NCI-H1417 treated with DMSO at 0.1 percent for 48 hours (cell line): Measurements from ENCODE around the gene CXCL5.

ENCODE experiments used
- DNase-seq: peaks from one replicate; lab custom pipeline; 2025; lab: John Stamatoyannopoulos, UW

CXCL5 gene

DNA sequence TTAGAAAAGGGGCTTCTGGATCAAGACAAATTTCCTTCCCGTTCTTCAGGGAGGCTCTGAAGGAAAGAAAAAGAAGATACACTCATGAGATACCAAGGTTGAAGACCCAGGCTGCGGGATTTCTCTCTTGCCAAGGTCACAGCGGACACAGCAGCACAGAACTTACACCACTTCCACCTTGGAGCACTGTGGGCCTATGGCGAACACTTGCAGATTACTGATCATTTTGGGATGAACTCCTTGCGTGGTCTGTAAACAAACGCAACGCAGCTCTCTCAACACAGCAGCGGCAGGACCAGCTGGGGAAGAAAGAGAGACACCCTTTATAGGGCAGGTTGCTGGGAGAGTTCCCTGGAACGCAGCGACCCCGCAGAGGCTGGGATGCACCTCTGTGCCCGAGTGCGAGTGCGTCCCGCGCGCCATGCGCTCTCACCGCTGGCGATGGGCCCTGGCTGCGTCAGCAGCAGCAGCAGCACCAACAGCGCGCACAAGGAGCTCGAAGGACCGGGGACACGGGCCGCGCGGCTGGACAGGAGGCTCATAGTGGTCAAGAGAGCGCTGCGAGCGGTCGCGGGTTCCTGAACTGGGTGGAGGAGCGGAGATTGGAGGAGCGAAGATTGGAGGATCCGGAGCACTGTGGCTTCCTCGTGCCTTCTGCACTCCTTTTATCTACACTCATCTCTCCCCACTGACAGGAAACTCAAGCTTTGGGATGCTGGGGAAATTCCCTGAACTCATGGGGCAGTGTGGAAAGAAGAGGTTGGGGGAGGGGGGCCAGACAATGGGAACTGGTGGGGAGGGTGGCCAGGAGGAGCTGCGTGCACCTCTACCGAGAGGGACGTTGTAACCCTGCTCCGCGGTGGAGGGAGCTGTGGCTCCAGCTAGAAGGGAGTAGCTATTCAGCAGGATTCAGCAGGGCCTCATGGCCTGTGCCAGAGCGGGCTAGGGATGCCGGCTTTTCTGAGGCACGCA is at the start of gene CXCL5:
TSS of gene CXCL5 (minus strand) at position 638 of the 972 bp plus-strand sequence. CDS start at position 542, 96 bp downstream.
- no peak for DNase-seq

DNA sequence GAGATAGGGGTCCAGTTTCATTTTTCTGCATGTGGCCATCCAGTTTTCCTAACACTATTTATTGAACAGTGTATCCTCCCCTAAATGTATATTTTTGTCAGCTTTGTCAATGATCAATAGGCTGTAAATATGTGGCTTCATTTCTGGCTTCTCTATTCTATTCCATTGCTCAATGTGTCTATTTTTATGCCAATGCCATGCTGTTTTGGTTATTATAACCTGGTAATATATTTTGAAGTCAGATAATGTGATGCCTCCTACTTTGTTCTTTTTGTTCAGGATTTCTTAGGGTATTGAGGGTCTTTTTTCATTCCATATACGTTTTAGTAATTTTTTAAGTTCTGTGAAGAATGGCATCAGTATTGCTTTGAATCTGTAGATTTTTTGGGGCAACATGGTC is 48.7 kb upstream of the CXCL5 start:
- DNase-seq, result no peak

DNA sequence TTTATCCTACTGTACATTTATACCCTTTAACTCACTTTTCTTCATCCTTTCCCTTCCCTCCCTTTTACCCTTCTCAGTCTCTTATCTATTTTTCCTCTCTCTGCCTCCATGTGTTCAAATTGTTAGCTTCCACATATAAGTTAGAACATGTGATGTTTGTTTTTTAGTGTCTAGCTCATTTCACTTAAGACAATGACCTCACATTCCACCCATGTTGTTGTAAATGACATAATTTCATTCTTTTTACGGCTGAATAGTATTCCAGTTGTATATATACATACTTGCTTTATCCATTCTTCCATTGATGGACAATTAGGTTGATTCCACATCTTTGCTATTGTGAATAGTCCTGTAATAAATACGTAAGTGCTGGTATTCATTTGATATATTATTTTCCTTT is 47.3 kb upstream of the CXCL5 start:
- DNase-seq, result no peak

DNA sequence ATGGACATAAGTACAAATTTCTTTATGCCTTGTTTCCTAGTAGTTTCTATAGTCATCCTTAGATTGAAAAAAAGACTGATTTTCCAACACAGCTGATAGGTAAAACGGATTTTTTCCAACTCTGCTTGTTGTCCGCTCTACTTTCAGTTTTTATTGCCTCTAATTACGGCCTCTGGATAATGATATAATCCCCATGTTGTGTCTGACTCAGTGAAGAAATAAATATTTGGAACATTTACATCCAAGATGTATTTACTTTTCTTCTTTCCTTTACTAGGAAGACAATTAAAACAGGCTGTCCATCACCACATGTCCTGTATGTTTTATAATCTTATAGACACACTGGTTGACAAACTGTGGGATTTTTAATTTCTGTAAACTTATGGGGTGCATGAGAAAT is 46.8 kb upstream of the CXCL5 start:
- DNase-seq, result no peak

DNA sequence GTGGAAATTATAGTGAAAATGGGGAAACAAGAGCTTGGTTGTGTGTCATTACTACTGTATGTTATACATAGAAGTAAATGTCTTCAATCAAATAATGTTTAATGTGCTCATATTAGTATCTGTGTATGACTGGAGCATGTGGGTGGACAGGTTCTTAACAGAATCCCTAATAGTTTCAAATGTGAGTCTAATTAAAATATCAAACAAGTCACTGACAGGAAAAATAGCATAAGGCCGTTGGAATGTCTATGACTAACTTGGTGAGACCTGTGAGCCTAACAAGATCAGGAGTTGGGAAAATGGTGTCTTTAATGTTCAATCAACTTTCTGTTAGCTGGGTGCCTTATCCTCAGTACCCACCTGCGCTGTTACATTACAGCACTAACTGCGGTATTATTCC is 46.2 kb upstream of the CXCL5 start:
- no peak for DNase-seq

DNA sequence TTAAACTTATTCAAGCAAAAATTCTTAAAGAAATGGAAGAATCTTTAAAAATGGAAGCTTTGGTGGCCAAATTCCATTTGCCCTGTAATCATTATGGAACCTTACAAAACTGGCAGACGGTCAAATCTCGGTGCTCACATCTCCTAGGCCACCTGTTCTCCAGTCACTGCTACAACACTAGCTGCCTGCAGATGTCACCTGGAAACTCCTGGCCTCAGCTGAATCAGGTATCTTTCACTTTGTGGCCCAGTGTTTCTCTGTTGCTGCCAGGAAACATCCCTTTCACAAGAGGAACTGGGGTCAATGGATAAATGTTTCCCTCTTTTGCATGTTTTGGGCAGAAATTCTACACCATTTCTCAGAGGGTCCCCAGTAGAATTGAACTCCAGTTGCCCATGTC is 44.2 kb upstream of the CXCL5 start:
- DNase-seq, result no peak

DNA sequence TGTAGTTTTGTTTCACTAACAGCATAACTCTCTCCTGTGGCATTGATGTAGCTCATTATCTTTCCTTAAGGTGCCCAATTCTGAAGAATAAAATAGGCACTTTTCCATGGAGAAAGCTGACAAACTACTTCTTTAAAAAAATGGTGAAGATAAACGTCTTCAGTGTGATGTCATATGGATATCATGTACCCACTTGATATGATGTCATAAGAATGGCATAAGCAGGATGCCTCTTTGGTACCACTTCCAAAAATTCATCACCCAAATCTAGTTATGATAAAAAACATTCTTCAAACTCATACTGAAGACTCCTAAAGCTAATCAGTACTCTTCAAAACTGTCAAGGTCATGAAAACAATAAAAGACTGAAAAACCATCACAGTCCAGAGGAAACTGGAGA is 42.9 kb upstream of the CXCL5 start:
- no peak for DNase-seq

DNA sequence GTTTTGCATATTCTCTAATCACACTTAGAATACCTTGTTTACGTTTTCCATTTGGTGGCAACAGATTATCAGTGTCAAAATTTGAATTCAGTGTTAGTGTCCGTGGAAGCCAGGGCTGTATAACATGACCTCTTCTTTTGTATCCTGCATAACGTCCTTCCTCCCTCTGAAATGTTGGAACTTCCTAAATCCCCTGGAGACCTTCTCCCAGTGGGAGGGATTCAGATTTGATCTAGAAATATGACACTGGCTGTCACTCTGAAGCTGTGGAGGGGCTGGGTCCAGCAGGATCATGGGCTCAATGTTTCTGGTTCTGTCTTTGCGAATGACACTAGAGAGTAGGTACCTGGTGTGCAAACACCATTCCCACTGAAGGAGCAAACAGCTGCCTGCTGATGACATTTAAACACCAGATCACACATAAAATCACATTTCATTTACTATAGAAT is 40.9 kb upstream of the CXCL5 start:
- no peak for DNase-seq

DNA sequence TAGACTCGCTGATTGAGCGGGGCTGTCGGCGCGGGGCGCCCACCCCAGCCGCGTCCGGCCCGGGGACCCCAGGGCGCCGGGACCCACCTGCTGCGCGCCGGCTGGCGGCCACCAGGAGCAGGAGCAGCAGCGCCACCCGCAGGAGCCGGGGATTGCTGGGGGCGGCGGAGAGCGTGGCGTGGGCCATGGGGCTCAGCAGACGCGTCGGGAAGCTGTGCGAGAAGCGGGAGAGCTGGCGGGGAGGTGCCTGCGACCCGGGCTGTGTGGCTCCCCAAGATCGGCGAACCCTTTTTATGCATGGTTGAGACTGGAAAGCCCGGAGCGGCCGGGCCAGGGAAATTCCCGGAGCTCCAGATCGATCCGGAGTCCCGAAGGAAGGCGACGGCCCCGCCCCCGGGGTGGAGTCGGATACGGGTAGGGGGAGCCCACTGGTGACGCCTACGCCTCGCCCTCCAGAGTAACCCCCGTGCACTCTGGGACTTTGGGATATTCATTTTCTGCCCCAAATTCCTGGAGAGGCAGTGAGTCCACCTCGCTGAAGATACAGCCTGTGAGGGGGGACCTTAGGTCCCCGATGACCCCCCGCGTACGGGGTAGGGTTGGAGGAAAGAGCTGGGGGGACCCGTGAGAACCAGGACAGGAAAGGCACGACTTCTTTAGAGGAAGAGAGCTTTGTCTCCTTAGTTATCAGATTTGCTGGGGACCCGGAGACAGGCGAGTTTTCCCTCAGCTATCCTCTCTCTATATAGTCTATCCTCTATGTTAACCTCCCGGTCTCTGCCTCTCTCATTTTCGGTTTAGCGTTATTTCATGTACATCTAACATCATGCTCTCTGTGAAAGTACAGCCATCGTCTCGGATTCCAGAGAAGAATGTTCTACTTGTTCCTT is 40.2 kb upstream of the CXCL5 start, which contains the start of gene CXCL3:
TSS of gene CXCL3 (minus strand) at position 265 of the 890 bp plus-strand sequence. CDS start at position 187, 78 bp downstream.
- DNase-seq, result no peak

DNA sequence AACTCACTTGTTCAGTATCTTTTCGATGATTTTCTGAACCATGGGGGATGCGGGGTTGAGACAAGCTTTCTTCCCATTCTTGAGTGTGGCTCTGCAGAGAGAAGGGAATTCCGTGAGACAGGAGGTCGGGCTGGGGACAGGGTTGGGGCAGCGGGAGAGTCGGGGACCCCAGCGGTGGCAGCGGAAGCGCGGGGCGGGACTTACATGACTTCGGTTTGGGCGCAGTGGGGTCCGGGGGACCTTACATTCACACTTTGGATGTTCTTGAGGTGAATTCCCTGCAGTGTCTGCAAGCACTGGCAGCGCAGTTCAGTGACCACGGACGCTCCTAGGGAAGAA is 39.6 kb upstream of the CXCL5 start:
- DNase-seq, result no peak

DNA sequence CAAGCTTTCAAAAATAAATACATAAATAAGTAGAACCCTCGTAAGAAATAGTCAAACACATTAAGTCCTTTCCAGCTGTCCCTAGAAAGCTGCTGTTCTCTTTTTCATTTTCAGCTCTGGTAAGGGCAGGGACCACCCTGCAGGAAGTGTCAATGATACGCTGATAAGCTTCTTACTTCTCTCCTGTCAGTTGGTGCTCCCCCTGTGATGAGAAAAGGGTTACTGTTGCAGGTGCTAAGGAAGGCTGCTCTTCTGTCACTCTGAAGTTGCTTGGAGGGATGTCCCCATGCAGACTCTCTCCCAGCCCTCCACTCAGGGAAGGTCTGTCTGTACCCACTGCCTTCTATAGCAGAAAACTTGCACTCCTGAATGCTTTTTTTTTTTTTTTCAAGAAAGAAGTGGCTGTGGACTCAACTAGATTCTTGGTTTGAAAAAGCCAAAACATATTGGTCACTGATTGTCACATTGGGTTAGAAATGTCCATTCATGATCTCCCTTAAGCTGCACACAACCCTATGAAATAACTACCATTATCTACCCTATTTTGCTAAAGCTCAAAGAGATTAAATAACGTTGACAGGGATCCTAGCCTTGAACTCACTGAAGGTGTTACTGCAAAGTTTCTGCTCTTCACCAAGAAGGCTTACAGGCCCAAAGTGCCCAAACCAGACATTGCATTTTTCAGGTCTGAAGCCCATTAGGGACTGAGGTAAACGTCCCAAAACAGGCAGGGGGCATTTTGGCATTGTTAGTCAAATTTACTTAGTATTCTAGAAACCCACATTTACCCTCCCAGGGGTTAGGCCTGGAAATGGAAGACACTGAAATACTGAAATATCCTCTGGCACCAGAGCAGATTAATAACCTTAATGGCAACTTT is 38.8 kb upstream of the CXCL5 start:
- no peak for DNase-seq

DNA sequence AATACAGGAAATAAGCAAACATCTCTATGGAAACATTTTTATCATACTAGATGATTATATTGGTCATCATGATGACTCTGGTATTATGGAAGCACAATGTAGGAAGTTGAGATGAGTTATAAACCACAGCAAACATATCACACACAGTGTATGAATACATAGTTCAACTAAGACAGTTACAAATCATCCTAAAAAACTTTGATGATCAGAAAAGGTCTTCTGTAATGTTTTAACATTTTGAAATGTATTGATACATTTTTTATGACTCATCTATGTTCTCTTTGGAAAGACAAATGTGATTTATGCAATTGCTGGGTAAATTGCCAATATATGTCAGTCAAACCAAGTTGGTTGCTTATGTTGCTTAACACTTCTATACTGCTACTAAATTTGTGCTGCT is 35.3 kb upstream of the CXCL5 start:
- DNase-seq, result no peak

DNA sequence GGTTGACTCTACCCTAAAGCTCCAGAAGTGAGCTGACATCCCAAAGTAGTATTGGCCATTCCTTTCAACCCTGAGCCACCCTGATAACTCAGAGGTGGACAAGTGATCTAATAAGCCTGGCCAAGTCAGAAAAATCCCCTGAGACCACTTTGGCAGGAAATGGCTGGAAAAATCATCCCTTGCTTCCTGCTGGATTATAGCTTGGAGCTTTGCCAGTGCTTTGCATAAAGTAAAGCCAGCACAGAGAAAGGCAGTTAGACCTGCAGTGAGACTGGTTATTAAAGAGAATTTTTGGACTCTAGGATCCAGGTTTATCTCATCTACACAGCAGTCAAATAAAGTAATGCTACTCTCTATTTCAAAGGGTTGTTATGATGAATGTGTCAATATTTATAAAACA is 33.6 kb upstream of the CXCL5 start:
- DNase-seq, result no peak

DNA sequence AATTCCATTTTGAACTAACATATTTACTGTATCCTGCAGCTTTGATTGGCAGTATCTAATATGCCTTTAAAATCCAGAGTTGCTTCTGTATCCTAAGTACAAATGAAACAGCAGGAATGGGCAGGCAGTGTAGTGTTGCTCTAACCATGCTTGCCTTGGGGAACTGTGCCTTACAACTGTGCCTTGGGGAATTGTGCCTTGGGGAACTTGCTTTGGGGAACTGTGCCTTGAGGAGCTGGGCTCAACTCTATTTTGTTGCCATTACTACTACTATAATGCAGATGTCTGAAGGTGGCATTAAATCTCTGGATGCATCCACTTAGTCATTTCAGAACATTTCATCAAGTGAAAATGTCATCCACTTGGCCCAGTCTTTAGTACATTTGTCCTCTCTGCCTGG is 33.1 kb upstream of the CXCL5 start:
- no peak for DNase-seq

DNA sequence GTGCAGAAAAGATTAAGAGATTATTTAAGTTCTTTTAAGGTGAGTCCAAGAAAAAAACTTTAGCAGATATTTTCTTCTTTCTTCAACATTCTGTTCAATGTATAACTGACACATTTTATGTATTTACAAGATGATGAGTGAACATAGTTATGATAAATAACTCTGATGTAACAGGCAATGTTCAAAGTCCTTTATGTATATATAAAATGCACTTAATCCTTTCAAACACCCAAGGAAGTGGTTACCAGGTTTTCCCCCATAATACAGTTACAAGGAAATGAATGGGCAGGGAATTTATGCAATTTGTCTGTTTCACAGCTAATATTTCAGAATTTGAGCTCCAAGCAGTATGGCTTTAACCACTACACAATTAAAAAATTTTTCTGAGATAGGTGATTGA is 31.8 kb upstream of the CXCL5 start:
- DNase-seq, result no peak

DNA sequence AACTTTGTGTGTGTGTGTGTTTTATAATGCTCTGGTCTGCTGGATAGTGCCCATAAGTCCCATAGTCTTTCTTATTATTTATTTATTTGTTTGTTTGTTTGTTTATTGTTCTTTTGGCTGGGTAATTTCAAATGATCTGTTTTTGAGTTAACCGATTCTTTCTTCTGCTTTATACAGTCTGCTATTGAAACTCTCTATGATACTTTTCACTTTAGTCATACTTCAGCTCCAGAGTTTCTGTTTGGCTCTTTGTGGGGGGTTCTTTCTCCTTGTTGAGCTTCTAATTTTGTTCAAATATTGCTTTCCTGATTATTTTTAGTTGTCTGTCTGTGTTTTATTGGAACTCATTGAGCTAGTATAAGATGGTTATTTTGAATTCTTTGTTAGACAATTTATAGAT is 30.0 kb upstream of the CXCL5 start:
- DNase-seq, result no peak

DNA sequence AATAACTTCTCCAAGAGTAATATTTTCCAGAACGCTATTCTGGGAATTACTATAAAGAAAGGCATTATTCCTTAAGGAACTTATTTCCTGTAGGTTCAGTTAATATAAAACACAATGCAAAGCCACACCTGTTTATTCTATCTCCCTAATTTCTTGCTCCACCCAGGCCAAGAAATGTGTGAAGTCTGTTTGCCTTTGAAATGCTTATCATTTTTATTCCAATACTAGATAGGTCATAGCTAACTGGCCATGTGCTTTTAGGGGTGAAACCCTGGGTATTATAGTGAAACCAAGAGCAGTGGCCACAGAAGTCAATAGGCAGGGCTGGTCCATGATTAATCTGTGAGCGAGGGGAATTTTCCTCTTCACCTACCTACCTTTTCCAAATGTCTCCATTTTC is 25.2 kb upstream of the CXCL5 start:
- no peak for DNase-seq

DNA sequence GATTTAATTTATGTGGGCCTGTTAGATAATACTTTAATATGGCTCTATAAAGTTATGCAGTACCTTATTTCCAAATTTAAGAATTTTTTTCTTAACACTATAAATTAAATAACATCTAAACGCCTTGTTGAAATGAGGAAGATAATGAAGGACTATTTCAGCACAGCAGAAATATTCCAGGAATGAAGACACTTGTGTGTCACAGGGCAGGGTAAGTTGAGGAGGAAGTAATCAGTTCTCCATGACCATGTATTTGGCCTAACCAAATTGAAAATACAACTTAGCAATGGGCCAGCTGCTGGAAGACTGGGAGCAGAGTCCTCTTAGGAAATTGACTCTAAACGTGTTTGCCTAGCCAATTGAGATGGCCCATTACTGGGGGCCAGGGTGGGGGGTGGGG is 23.1 kb upstream of the CXCL5 start:
- DNase-seq, result no peak

DNA sequence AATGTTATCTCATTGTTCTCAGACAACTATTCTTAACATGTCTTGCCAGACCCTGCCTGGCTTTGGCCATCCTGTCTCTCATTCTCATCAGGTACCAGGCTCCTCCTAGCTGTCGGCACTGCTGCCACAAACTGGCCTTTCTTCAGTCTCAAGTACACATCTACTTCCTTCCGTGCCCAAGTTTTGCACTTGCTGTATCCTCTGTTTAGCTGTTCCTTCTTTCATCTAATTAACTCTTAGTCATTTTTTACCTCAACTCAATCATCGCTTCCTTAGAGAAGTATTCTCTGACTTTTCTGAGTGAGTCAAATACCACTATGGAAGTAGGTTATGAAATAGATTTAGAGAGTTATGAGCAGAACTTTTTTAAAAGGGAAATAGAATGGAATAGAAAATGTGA is 20.3 kb upstream of the CXCL5 start:
- no peak for DNase-seq

DNA sequence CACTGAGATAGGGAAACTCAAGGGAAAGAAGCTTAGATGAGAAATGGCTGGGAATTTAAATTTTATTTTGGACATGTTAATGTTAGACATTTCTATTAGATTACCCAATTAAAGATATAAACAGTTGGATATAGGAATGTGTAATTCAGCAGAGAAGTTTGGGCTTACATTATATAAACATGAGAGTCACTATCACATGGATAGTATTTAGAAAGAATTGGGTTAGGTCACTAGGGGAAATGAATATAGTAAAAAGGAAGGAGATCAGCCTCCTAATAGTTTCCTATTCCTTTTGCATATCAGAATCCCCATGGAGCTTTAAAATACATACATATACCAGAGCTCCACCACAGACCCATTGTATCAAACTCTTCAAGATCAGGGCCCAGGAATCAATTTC is 19.6 kb upstream of the CXCL5 start:
- no peak for DNase-seq

DNA sequence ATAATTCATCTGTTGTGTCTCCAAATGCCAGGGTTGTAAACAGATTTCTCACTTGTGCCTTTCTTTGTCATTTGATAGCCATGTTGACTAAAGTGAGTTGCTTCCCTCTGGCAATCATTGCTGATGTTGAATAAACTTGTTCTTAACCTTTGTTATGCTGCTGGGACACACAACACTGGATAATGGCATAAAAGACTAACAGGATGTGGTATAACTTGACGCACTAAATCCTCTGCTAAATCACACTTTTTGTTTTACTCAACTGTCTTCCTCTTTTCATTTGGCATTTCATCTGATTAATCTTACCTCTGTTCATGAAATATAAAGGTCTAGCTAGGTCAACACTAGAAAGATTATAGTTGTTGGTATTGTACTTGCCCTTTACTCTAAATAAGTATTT is 17.6 kb upstream of the CXCL5 start:
- no peak for DNase-seq
